Stimulated activated CD4-positive, alpha-beta T cell treated with anti-CD3 and anti-CD28 coated beads, Interleukin-12 subunit alpha, Interleukin-12 subunit beta, amount 100 ng/mL, for 24 hours (primary cell): ENCODE data around the gene DOCK2.
"Not testable (repeated sequence)": the region's sequence is repeated elsewhere in the genome, so short reads cannot be mapped to it uniquely, and the experiment has no call there.

Source experiments
- DNase-seq, 2 experiments: peaks; one replicate each; pipeline ENCODE4 v3.0.0-alpha.2; 2020; ENCODE audit warnings: low read depth in 2 of 2

Gene DOCK2

GRCh38 chr5:169789417-169789940 lies 152.4 kb downstream of the DOCK2 start:
- DNase-seq: no peak

- DNase-seq: no peak
Measured at GRCh38 chr5:169791251-169791650, 154.2 kb downstream of the DOCK2 start.

- no peak for DNase-seq
Measured at GRCh38 chr5:169795338-169795737, 158.3 kb downstream of the DOCK2 start.

- DNase-seq: no peak
Measured at GRCh38 chr5:169796731-169797130, 159.7 kb downstream of the DOCK2 start.

- DNase-seq: no peak
Measured at GRCh38 chr5:169797577-169797976, 160.5 kb downstream of the DOCK2 start.

- no peak for DNase-seq
Measured at GRCh38 chr5:169798438-169798837, 161.4 kb downstream of the DOCK2 start.

- DNase-seq: no peak
Measured at GRCh38 chr5:169798906-169799660, 162.0 kb downstream of the DOCK2 start.

GRCh38 chr5:169801324-169801777 lies 164.3 kb downstream of the DOCK2 start:
- DNase-seq: no peak

GRCh38 chr5:169801781-169802180 lies 164.7 kb downstream of the DOCK2 start:
- no peak for DNase-seq

- no peak for DNase-seq
Measured at GRCh38 chr5:169803077-169803981, 166.3 kb downstream of the DOCK2 start.

GRCh38 chr5:169804861-169805260 lies 167.8 kb downstream of the DOCK2 start:
- DNase-seq: no peak

- peak; percentile 23 to 51 for DNase-seq
Measured at GRCh38 chr5:169805527-169805934, 168.5 kb downstream of the DOCK2 start.

- no peak for DNase-seq
Measured at GRCh38 chr5:169805937-169806700, 169.0 kb downstream of the DOCK2 start.

- no peak for DNase-seq
Measured at GRCh38 chr5:169808118-169808581, 171.1 kb downstream of the DOCK2 start.

- DNase-seq: not testable (repeated sequence)
Measured at GRCh38 chr5:169808880-169809279, 171.8 kb downstream of the DOCK2 start.

- no peak for DNase-seq
Measured at GRCh38 chr5:169809281-169809680, 172.2 kb downstream of the DOCK2 start.

- no peak for DNase-seq
Measured at GRCh38 chr5:169810524-169810923, 173.4 kb downstream of the DOCK2 start.

- DNase-seq: no peak
Measured at GRCh38 chr5:169811023-169811422, 173.9 kb downstream of the DOCK2 start.

GRCh38 chr5:169811680-169812079 lies 174.6 kb downstream of the DOCK2 start:
- no peak for DNase-seq

GRCh38 chr5:169812786-169813185 lies 175.7 kb downstream of the DOCK2 start:
- DNase-seq: no peak

GRCh38 chr5:169814045-169814444 lies 177.0 kb downstream of the DOCK2 start:
- DNase-seq: no peak

GRCh38 chr5:169814522-169814921 lies 177.4 kb downstream of the DOCK2 start:
- no peak for DNase-seq
